Smooth muscle cell (in vitro differentiated cells): ENCODE data around the gene CAMK2A. TPM values are rescaled to one million over a fixed set of nuclear protein-coding genes. Genes with fewer than 3 reads are reported as not detected.

ENCODE experiments used
- DNase-seq: peaks from one replicate; lab custom pipeline; 2025; ENCODE audit not compliant: unreplicated experiment; lab: John Stamatoyannopoulos, UW
- H2AFZ ChIP-seq: fragments of 200-600 bp; sonication (generic); 2 replicates; pipeline ENCODE4 v1.6.0; 2016; ENCODE audit warnings: antibody characterized with exemption, low read depth, mild to moderate bottlenecking
- H3F3A ChIP-seq: fragments of 200-600 bp; sonication (generic); 2 replicates; pipeline ENCODE4 v1.6.0; 2017; ENCODE audit warnings: antibody characterized with exemption, low read depth
- H3K27ac ChIP-seq: fragments of 200-600 bp; sonication (generic); 2 replicates; pipeline ENCODE4 v1.5.1; 2016; ENCODE audit warnings: low read depth, mild to moderate bottlenecking
- H3K27me3 ChIP-seq: fragments of 200-600 bp; sonication (generic); 2 replicates; pipeline ENCODE4 v1.6.1; 2016; ENCODE audit warnings: low read depth, mild to moderate bottlenecking
- H3K36me3 ChIP-seq: fragments of 200-600 bp; sonication (generic); 2 replicates; pipeline ENCODE4 v1.5.1; 2016; ENCODE audit warnings: low read depth
- H3K4me1 ChIP-seq: fragments of 200-600 bp; sonication (generic); 2 replicates; pipeline ENCODE4 v1.5.1; 2016; ENCODE audit warnings: low read depth
- H3K4me2 ChIP-seq: fragments of 200-600 bp; sonication (generic); 2 replicates; pipeline ENCODE4 v1.6.0; 2016; ENCODE audit warnings: mild to moderate bottlenecking
- H3K4me3 ChIP-seq: fragments of 200-600 bp; sonication (generic); 2 replicates; pipeline ENCODE4 v1.5.1; 2016; ENCODE audit warnings: mild to moderate bottlenecking
- H3K79me2 ChIP-seq: fragments of 200-600 bp; sonication (generic); 2 replicates; pipeline ENCODE4 v1.6.0; 2016; ENCODE audit warnings: low read depth, mild to moderate bottlenecking
- H3K9ac ChIP-seq: fragments of 200-600 bp; sonication (generic); 2 replicates; pipeline ENCODE4 v1.6.0; 2016; ENCODE audit warnings: low read depth
- H3K9me3 ChIP-seq: fragments of 200-600 bp; sonication (generic); replicated peaks from 2 replicates; pipeline ENCODE4 v1.5.1; 2016; ENCODE audit warnings: low read depth
- H4K20me1 ChIP-seq: fragments of 200-600 bp; sonication (generic); 2 replicates; pipeline ENCODE4 v1.6.0; 2016; ENCODE audit warnings: low read depth
- WGBS: methylation state at CpG from one replicate; pipeline ENCODE4 v1.1.7; 2016; ENCODE audit warnings: low lambda C conversion rate; 5-methylcytosine and 5-hydroxymethylcytosine counted together
- polyA plus RNA-seq: library from polyadenylated mRNA; unstranded; fragments of >200 nt; fragmentation: Nextera tagmentation; extraction: Ambion mirVana; gene quantifications from 2 replicates; pipeline ENCODE4 v1.2.1, GENCODE V29; 2016
- total RNA-seq: library from RNA; depleted of rRNA; stranded (reverse); fragments of >200 nt; gene quantifications from 2 replicates; pipeline ENCODE4 v1.2.3, GENCODE V29; 2014
- TF ChIP-seq, protein P1 (sequence below): fragments of 200-600 bp; sonication (generic); IDR thresholded peaks from 2 replicates; pipeline ENCODE4 v1.5.1; 2017; ENCODE audit warnings: borderline replicate concordance, mild to moderate bottlenecking, antibody characterized with exemption; ENCODE audit not compliant: insufficient read depth, poor library complexity, severe bottlenecking

CAMK2A gene
- total RNA-seq: 1.6 and 2.2 TPM in 2 replicates
- 0.83 and 1.1 TPM in 2 replicates for polyA plus RNA-seq

DNA sequence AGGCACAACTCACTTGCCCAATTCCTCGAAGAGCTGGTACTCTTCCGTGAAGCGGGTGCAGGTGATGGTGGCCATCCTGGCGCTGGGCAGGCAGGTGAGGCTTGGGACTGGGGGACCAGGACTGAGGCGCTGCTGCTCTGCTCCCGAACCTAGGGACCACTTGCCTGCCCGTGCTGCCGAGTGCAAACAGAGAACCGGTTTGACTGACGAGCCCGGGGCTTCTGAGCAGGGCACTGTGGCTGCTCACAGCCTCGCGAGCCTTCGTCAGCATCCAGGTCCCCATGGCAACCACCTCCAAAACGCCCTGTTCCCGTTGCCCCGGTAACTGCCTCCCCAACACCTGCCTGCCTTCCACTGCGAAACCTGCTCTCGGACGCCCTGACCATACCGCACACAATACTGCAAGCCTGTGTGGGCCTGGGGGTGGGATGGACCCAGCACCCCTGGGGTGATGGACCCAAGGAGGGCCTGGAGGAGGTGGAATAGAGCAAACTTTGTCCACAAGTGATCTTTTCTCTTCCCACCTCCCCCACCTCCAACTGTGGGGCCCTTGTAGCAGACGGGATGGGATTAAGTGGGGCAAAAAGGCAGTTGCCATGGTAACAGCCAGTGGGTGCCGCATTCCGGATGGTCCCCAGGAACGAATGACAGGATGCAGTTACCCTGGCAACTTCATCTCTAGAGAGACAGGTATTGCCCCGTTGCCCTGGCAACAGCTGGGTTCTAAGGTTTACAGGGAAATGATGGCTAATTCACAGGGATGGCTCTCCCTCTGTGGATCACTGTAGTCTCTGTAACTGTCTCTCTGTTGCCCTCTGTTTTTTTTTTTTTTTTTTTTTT, at the start of gene CAMK2A:
CAMK2A (minus strand) TSS at position 223 of the 840 bp plus-strand sequence; CDS start at position 75, 148 bp downstream.
- TF ChIP-seq, protein P1, sequence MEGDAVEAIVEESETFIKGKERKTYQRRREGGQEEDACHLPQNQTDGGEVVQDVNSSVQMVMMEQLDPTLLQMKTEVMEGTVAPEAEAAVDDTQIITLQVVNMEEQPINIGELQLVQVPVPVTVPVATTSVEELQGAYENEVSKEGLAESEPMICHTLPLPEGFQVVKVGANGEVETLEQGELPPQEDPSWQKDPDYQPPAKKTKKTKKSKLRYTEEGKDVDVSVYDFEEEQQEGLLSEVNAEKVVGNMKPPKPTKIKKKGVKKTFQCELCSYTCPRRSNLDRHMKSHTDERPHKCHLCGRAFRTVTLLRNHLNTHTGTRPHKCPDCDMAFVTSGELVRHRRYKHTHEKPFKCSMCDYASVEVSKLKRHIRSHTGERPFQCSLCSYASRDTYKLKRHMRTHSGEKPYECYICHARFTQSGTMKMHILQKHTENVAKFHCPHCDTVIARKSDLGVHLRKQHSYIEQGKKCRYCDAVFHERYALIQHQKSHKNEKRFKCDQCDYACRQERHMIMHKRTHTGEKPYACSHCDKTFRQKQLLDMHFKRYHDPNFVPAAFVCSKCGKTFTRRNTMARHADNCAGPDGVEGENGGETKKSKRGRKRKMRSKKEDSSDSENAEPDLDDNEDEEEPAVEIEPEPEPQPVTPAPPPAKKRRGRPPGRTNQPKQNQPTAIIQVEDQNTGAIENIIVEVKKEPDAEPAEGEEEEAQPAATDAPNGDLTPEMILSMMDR: no peak
- peaks cover 20% of the 10 kb centered on the region for H3K4me1 ChIP-seq
- no peaks in the 10 kb centered on the region for H3K9me3 ChIP-seq
- peaks cover 7% of the 10 kb centered on the region for H4K20me1 ChIP-seq
- no peak within 1 kb of the TSS for H2AFZ ChIP-seq
- H3K36me3 ChIP-seq: no peaks in the 10 kb centered on the region
- no peak within 1 kb of the TSS for H3K9ac ChIP-seq
- H3K79me2 ChIP-seq: peaks cover 7% of the 10 kb centered on the region
- no peak within 1 kb of the TSS for H3K4me2 ChIP-seq
- peaks cover 3% of the 10 kb centered on the region for H3F3A ChIP-seq
- H3K27me3 ChIP-seq: no peaks in the 10 kb centered on the region
- H3K27ac ChIP-seq: no peak within 1 kb of the TSS
- 81% methylated on average over 25 of the region's 26 CpGs for WGBS
- H3K4me3 ChIP-seq: no peak within 1 kb of the TSS
- no peak for DNase-seq

DNA sequence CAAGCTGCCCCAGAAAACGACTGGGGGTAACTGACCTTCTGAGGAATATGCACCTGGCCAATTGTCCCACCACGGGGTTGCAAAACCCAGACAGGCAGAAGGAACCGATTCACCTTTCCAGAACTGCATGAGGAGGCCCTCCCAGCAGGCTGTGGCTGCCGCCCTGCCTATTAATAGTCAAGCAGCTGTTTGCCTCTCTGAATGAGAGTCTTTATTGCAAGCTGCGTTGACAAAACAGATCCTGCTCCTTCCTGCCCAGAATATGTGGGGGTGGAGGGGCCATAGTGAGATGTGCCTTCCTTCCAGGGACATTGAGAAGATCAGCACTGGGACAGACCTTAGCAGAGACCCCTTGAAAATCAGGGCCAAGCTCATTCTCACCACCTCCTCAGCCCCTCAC, 49.6 kb upstream of the CAMK2A start:
- Histone ChIP-seq H3K4me3 (no peak overlapping the region), H3K4me2 (no peak overlapping the region), H3K4me1 (peaks cover 9% of the 10 kb centered on the region), H3K9ac (no peak overlapping the region), H3K27me3 (no peaks in the 10 kb centered on the region), H3K27ac (no peak overlapping the region), H4K20me1 (no peaks in the 10 kb centered on the region), H3K9me3 (no peaks in the 10 kb centered on the region), H2AFZ (no peak overlapping the region), H3K79me2 (no peaks in the 10 kb centered on the region), H3F3A (no peaks in the 10 kb centered on the region), H3K36me3 (no peaks in the 10 kb centered on the region)
- DNase-seq: no peak
- 44% methylated on average over 5 of the region's 5 CpGs for WGBS
- TF ChIP-seq, protein P1: no peak

DNA sequence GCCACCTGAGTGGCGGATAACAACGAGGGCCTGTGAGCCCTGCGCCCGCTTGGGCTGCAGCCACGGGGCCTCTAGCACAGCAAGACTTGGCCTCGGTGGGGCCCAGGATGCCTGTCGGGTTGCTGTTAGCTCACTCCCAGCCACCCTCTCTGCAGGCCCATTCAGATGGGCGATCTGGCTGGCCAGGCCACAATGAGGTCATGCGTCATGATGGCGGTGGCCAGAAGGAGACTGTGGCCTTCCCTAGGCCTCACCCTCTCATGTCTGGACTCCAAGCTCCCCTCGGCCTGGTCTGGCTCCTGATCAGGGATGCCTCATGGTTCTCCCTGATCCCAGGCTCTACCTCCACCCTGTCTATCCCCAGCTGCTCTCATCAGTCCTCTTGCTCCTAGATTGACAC, 49.0 kb upstream of the CAMK2A start:
- no peak overlapping the region for H3K4me2 ChIP-seq
- DNase-seq: no peak
- H4K20me1 ChIP-seq: no peaks in the 10 kb centered on the region
- H3K4me1 ChIP-seq: peaks cover 9% of the 10 kb centered on the region
- H3K9me3 ChIP-seq: no peaks in the 10 kb centered on the region
- H3K27ac ChIP-seq: no peak overlapping the region
- H3F3A ChIP-seq: no peaks in the 10 kb centered on the region
- no peaks in the 10 kb centered on the region for H3K79me2 ChIP-seq
- H3K27me3 ChIP-seq: no peaks in the 10 kb centered on the region
- no peak overlapping the region for H2AFZ ChIP-seq
- no peak overlapping the region for H3K9ac ChIP-seq
- H3K36me3 ChIP-seq: no peaks in the 10 kb centered on the region
- 85% methylated on average over 11 of the region's 11 CpGs for WGBS
- no peak overlapping the region for H3K4me3 ChIP-seq
- TF ChIP-seq, protein P1: no peak
